Neural progenitor cell (in vitro differentiated cells): ENCODE measurements around the gene PAQR9. TPM values are rescaled to one million over a fixed set of nuclear protein-coding genes. Genes with fewer than 3 reads are reported as not detected.

Experiments used
- DNase-seq: peaks from one replicate; pipeline ENCODE4 v3.0.0-alpha.2; 2016; ENCODE audit warnings: low spot score
- H2AFZ ChIP-seq: fragments of 200-600 bp; sonication (generic); replicated peaks from 2 replicates; pipeline ENCODE4 v1.6.1; 2016; ENCODE audit warnings: antibody characterized with exemption
- H3F3A ChIP-seq: fragments of 200-600 bp; sonication (generic); 2 replicates; pipeline ENCODE4 v1.6.1; 2016; ENCODE audit warnings: antibody characterized with exemption, low read depth
- H3K27ac ChIP-seq: fragments of 200-600 bp; sonication (generic); 2 replicates; pipeline ENCODE4 v1.5.1; 2016; ENCODE audit warnings: mild to moderate bottlenecking
- H3K27me3 ChIP-seq: fragments of 200-600 bp; sonication (generic); 2 replicates; pipeline ENCODE4 v1.6.1; 2016; ENCODE audit warnings: mild to moderate bottlenecking, moderate library complexity
- H3K36me3 ChIP-seq: fragments of 200-600 bp; sonication (generic); 2 replicates; pipeline ENCODE4 v1.5.1; 2016
- H3K4me1 ChIP-seq: fragments of 200-600 bp; sonication (generic); 2 replicates; pipeline ENCODE4 v1.6.1; 2016; ENCODE audit warnings: mixed run types
- H3K4me2 ChIP-seq: fragments of 200-600 bp; sonication (generic); 2 replicates; pipeline ENCODE4 v1.6.1; 2016
- H3K4me3 ChIP-seq: fragments of 200-600 bp; sonication (generic); 2 replicates; pipeline ENCODE4 v1.5.1; 2016
- H3K79me2 ChIP-seq: fragments of 200-600 bp; sonication (generic); 2 replicates; pipeline ENCODE4 v1.6.1; 2016; ENCODE audit warnings: low read depth
- H3K9ac ChIP-seq: fragments of 200-600 bp; sonication (generic); 2 replicates; pipeline ENCODE4 v1.6.1; 2016
- H3K9me3 ChIP-seq: fragments of 200-600 bp; sonication (generic); 2 replicates; pipeline ENCODE4 v1.5.1; 2016; ENCODE audit warnings: low read depth
- H4K20me1 ChIP-seq: fragments of 200-600 bp; sonication (generic); 2 replicates; pipeline ENCODE4 v1.6.1; 2016; ENCODE audit warnings: low read depth
- H3K27ac Mint-ChIP-seq: 3 replicates; pipeline ENCODE4 v1.8.0; 2021; ENCODE audit warnings: mixed read lengths
- H3K27me3 Mint-ChIP-seq: 2 replicates; pipeline ENCODE4 v1.8.0; 2022; ENCODE audit warnings: low read depth, mild to moderate bottlenecking, inconsistent platforms, moderate library complexity, mixed read lengths; ENCODE audit not compliant: insufficient read depth
- H3K36me3 Mint-ChIP-seq: 3 replicates; pipeline ENCODE4 v1.8.0; 2021; ENCODE audit warnings: mixed read lengths
- H3K4me1 Mint-ChIP-seq: 3 replicates; pipeline ENCODE4 v1.8.0; 2021; ENCODE audit warnings: mixed read lengths
- H3K4me3 Mint-ChIP-seq: 3 replicates; pipeline ENCODE4 v1.8.0; 2021; ENCODE audit warnings: mild to moderate bottlenecking, moderate library complexity, mixed read lengths
- H3K9me3 Mint-ChIP-seq: 3 replicates; pipeline ENCODE4 v1.8.0; 2020; ENCODE audit warnings: mixed read lengths
- EZH2 ChIP-seq: fragments of 200-600 bp; sonication (generic); IDR thresholded peaks from 2 replicates; pipeline ENCODE4 v1.6.1; 2017; ENCODE audit warnings: antibody characterized with exemption, mild to moderate bottlenecking, moderate library complexity
- EZH2phosphoT487 ChIP-seq: fragments of 200-600 bp; sonication (generic); IDR thresholded peaks from 2 replicates; pipeline ENCODE4 v1.6.1; 2017; ENCODE audit warnings: antibody characterized with exemption
- total RNA-seq: library from RNA; depleted of rRNA; stranded (reverse); fragments of >200 nt; gene quantifications from 2 replicates; pipeline ENCODE4 v1.2.3, GENCODE V29; 2015; ENCODE audit warnings: low replicate concordance
- TF ChIP-seq, protein P1 (sequence below): fragments of 200-600 bp; sonication (generic); IDR thresholded peaks from 2 replicates; pipeline ENCODE4 v1.5.1; 2017; ENCODE audit warnings: antibody characterized with exemption, mild to moderate bottlenecking

The PAQR9 gene
- total RNA-seq, 1 donor from 2014 or later: 2.2 TPM

DNA sequence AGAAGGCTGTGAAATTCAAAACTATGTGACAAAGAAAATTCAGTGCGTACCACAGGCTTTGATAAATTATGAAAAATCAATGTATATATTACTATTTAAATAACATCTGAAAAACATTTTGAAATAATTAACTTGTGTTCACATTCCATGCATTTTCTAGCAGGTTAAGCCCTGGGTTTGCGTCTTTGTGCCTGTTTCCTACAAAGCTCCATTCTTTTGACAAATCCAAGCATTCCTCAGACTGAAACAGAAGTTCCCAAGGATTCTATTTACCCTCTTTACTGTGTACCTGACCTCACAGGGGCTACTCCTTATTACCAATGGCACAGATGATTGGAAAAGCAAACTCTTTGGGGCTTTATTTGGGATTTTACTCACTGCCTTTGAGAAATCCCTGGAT lies 1.9 kb downstream of the PAQR9 start:
- Mint-ChIP-seq H3K27me3 (peaks cover 19% of the 10 kb centered on the region), H3K27ac (peak overlapping the region; percentile 23), H3K4me1 (peaks cover 22% of the 10 kb centered on the region), H3K36me3 (peaks cover 9% of the 10 kb centered on the region), H3K9me3 (peaks cover 13% of the 10 kb centered on the region), H3K4me3 (peak overlapping the region; percentile 93)
- H3K27me3 ChIP-seq: peaks cover 58% of the 10 kb centered on the region
- H3K4me1 ChIP-seq: peaks cover 3% of the 10 kb centered on the region
- H3K9ac ChIP-seq: no peak overlapping the region
- TF ChIP-seq EZH2: no peak
- TF ChIP-seq EZH2phosphoT487: no peak
- TF ChIP-seq, protein P1, sequence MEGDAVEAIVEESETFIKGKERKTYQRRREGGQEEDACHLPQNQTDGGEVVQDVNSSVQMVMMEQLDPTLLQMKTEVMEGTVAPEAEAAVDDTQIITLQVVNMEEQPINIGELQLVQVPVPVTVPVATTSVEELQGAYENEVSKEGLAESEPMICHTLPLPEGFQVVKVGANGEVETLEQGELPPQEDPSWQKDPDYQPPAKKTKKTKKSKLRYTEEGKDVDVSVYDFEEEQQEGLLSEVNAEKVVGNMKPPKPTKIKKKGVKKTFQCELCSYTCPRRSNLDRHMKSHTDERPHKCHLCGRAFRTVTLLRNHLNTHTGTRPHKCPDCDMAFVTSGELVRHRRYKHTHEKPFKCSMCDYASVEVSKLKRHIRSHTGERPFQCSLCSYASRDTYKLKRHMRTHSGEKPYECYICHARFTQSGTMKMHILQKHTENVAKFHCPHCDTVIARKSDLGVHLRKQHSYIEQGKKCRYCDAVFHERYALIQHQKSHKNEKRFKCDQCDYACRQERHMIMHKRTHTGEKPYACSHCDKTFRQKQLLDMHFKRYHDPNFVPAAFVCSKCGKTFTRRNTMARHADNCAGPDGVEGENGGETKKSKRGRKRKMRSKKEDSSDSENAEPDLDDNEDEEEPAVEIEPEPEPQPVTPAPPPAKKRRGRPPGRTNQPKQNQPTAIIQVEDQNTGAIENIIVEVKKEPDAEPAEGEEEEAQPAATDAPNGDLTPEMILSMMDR: no peak
- H2AFZ ChIP-seq: no peak overlapping the region
- H3K9me3 ChIP-seq: no peaks in the 10 kb centered on the region
- peak; percentile 47 for DNase-seq
- no peaks in the 10 kb centered on the region for H4K20me1 ChIP-seq
- no peak overlapping the region for H3K4me3 ChIP-seq
- no peaks in the 10 kb centered on the region for H3K79me2 ChIP-seq
- no peaks in the 10 kb centered on the region for H3K36me3 ChIP-seq
- peak overlapping the region; percentile 14 for H3K4me2 ChIP-seq
- H3K27ac ChIP-seq: no peak overlapping the region
- H3F3A ChIP-seq: peaks cover 23% of the 10 kb centered on the region

GRCh38 chr3:142960322-142960850 lies 3.1 kb downstream of the PAQR9 start:
- peaks cover 3% of the 10 kb centered on the region for H3K4me1 ChIP-seq
- H3K9ac ChIP-seq: no peak overlapping the region
- H3K27ac ChIP-seq: no peak overlapping the region
- no peaks in the 10 kb centered on the region for H3K79me2 ChIP-seq
- H3K36me3 Mint-ChIP-seq: peaks cover 9% of the 10 kb centered on the region
- H3K27me3 ChIP-seq: peaks cover 46% of the 10 kb centered on the region
- H3K4me2 ChIP-seq: no peak overlapping the region
- H2AFZ ChIP-seq: no peak overlapping the region
- H3K4me3 ChIP-seq: no peak overlapping the region
- no peak overlapping the region for H3K27ac Mint-ChIP-seq
- TF ChIP-seq EZH2 (no peak), EZH2phosphoT487 (no peak)
- TF ChIP-seq, protein P1: no peak
- no peaks in the 10 kb centered on the region for H3K9me3 ChIP-seq
- peaks cover 18% of the 10 kb centered on the region for H3K27me3 Mint-ChIP-seq
- peaks cover 23% of the 10 kb centered on the region for H3F3A ChIP-seq
- H3K4me3 Mint-ChIP-seq: no peak overlapping the region
- peaks cover 13% of the 10 kb centered on the region for H3K9me3 Mint-ChIP-seq
- peaks cover 22% of the 10 kb centered on the region for H3K4me1 Mint-ChIP-seq
- H3K36me3 ChIP-seq: no peaks in the 10 kb centered on the region
- DNase-seq: no peak
- no peaks in the 10 kb centered on the region for H4K20me1 ChIP-seq

DNA sequence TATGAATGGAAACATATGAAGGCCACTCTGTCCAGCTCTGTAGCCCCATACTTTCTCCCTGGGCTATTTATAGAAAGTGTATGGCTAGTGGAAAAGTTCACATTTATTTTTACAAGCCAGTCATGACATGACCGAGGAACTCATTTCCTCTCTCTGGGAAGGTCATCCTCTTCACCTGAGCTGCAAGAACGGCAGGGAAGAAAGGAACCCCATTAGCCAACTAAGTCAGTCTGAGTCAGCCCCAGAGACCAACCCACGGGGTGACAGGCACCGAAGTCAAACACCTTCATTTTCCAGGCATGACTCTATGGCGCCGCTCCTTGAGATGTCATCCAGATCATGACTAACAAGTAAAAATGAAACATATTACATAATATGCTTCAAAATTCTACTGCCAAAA lies 4.8 kb downstream of the PAQR9 start:
- Histone ChIP-seq H3K4me1 (peaks cover 3% of the 10 kb centered on the region), H3K4me3 (no peak overlapping the region), H3K79me2 (no peaks in the 10 kb centered on the region), H3K27me3 (peaks cover 30% of the 10 kb centered on the region), H3K4me2 (no peak overlapping the region), H4K20me1 (no peaks in the 10 kb centered on the region), H2AFZ (no peak overlapping the region), H3K9me3 (no peaks in the 10 kb centered on the region), H3F3A (peaks cover 11% of the 10 kb centered on the region), H3K36me3 (no peaks in the 10 kb centered on the region), H3K9ac (no peak overlapping the region), H3K27ac (no peak overlapping the region)
- Mint-ChIP-seq H3K27ac (no peak overlapping the region), H3K27me3 (peaks cover 11% of the 10 kb centered on the region), H3K4me3 (no peak overlapping the region), H3K36me3 (peaks cover 4% of the 10 kb centered on the region), H3K9me3 (peaks cover 9% of the 10 kb centered on the region), H3K4me1 (peaks cover 17% of the 10 kb centered on the region)
- DNase-seq: no peak
- TF ChIP-seq, protein P1: no peak
- TF ChIP-seq EZH2phosphoT487 (no peak), EZH2 (no peak)
